K562 (cell line): ENCODE data around the gene FXYD4. TPM values are rescaled to one million over a fixed set of nuclear protein-coding genes. Genes with fewer than 3 reads are reported as not detected.

ENCODE experiments used
- BHLHE40 ChIP-seq: IDR thresholded peaks from 2 replicates; pipeline ENCODE4 v1.6.1; 2011; ENCODE audit warnings: low read length, improper control_type of control experiment
- CREB5 ChIP-seq: fragments of 250-450 bp; sonication (Bioruptor Pico); IDR thresholded peaks from 2 replicates; pipeline ENCODE4 v1.5.0; 2020; ENCODE audit warnings: mild to moderate bottlenecking
- HMG20A ChIP-seq: fragments of 450-650 bp; formaldehyde crosslinking; conservative IDR thresholded peaks from 2 replicates; pipeline ENCODE4 v1.4.0; 2020; ENCODE audit warnings: mild to moderate bottlenecking, mixed read lengths
- KLF10 ChIP-seq: fragments of 250-450 bp; sonication (Bioruptor Pico); IDR thresholded peaks from 2 replicates; pipeline ENCODE4 v1.6.1; 2021; ENCODE audit warnings: matching md5 sums
- MEF2A ChIP-seq: IDR thresholded peaks from 2 replicates; pipeline ENCODE4 v1.6.1; 2011; ENCODE audit warnings: low read depth, mild to moderate bottlenecking, low read length, moderate library complexity; ENCODE audit not compliant: control insufficient read depth
- NKRF ChIP-seq: fragments of 450-650 bp; IDR thresholded peaks from 2 replicates; pipeline ENCODE4 v1.6.1; 2016; ENCODE audit warnings: borderline replicate concordance
- PREB ChIP-seq: sonication (generic); formaldehyde crosslinking; IDR thresholded peaks from 2 replicates; pipeline ENCODE4 v1.8.1; 2023; ENCODE audit warnings: mild to moderate bottlenecking, missing genetic modification reagents
- RFX1 ChIP-seq: fragments of 450-650 bp; IDR thresholded peaks from 2 replicates; pipeline ENCODE4 v1.6.1; 2016; ENCODE audit warnings: mild to moderate bottlenecking, moderate library complexity
- RHOXF2B ChIP-seq: fragments of 250-450 bp; sonication (Bioruptor Pico); conservative IDR thresholded peaks from 2 replicates; pipeline ENCODE4 v1.5.1; 2021
- STAT6 ChIP-seq: sonication (generic); formaldehyde crosslinking; IDR thresholded peaks from 2 replicates; pipeline ENCODE4 v1.8.1; 2023; ENCODE audit warnings: mild to moderate bottlenecking, missing genetic modification reagents
- TEAD1 ChIP-seq, 2 experiments: fragments of 450-650 bp in 1 of 2; sonication (generic) in 1 of 2; formaldehyde crosslinking; IDR thresholded peaks; 2 replicates each; pipeline versions ENCODE4 v1.4.0 to v1.8.0; 2020 to 2022; ENCODE audit warnings: mild to moderate bottlenecking in 2 of 2, missing genetic modification reagents in 1 of 2
- ZBTB5 ChIP-seq: fragments of 450-650 bp; IDR thresholded peaks from 2 replicates; pipeline ENCODE4 v1.6.1; 2017; ENCODE audit warnings: antibody characterized with exemption
- ZNF444 ChIP-seq: fragments of 250-450 bp; sonication (Bioruptor Pico); IDR thresholded peaks from 2 replicates; pipeline ENCODE4 v1.4.0; 2020; ENCODE audit warnings: mild to moderate bottlenecking, moderate library complexity
- ZNF655 ChIP-seq: fragments of 250-450 bp; sonication (Bioruptor Pico); IDR thresholded peaks from 2 replicates; pipeline ENCODE4 v1.5.0; 2021
- ZNF699 ChIP-seq: fragments of 250-450 bp; sonication (Bioruptor Pico); IDR thresholded peaks from 2 replicates; pipeline ENCODE4 v1.8.0; 2021; ENCODE audit warnings: mild to moderate bottlenecking, moderate library complexity; ENCODE audit not compliant: insufficient replicate concordance
- polyA plus RNA-seq, 8 experiments: library from polyadenylated mRNA; depleted of rRNA in 4 of 8; stranded (reverse) in 5 of 8; unstranded in 3 of 8; fragments of >200 nt; fragmentation: Nextera tagmentation in 2 of 8; fragmentation: Illumina TruSeq in 1 of 8; extraction: Ambion mirVana in 2 of 8; extraction: Trizol in 1 of 8; gene quantifications; 2 replicates each; pipeline versions ENCODE4 v1.2.1 to v1.2.3, GENCODE V29; 2011 to 2014; ENCODE audit warnings: inconsistent platforms in 1 of 8, missing spikeins in 1 of 8
- total RNA-seq, 7 experiments: library from RNA; depleted of rRNA in 6 of 7; stranded (reverse); fragments of >200 nt in 6 of 7; fragmentation: Illumina TruSeq in 2 of 7; extraction: Trizol in 2 of 7; gene quantifications; 2 replicates each; pipeline versions ENCODE4 v1.2.1 to v1.2.3, GENCODE V29; 2011 to 2021; ENCODE audit warnings: low replicate concordance in 1 of 7

Gene FXYD4
- total and polyA plus RNA-seq, 9 of the 15 experiments (the other 6 are each of a cell fraction or from before 2014, with no cell fraction given) = not detected

- TF ChIP-seq NKRF = peak; percentile 33
- TF ChIP-seq KLF10 (CRISPR knock-in tag) = no peak
- peak; percentile 85; the same call in 1 of the 2 replicates for TF ChIP-seq CREB5 (CRISPR knock-in tag)
- peak; percentile 67 for TF ChIP-seq RFX1
- TF ChIP-seq TEAD1 (CRISPR knock-in tag; IDR thresholded peaks at IDR 0.05) = peak in 1 of 2 experiments; percentile 82; a peak in 1 of 4 replicates
- peak; percentile 79 for TF ChIP-seq MEF2A
- peak; percentile 83 for TF ChIP-seq HMG20A
- TF ChIP-seq PREB (CRISPR knock-in tag) = 0 out of 2 replicates have a peak, but pooled peaks have one; percentile 82
- TF ChIP-seq ZNF699 (CRISPR knock-in tag) = no peak
- no peak for TF ChIP-seq ZNF655 (CRISPR knock-in tag)
- 0 out of 2 replicates have a peak, but pooled peaks have one; percentile 30 for TF ChIP-seq STAT6 (CRISPR knock-in tag)
- TF ChIP-seq RHOXF2B (CRISPR knock-in tag) = peak; percentile 84; the same call in 1 of the 2 replicates
- peak; percentile 67; the same call in 1 of the 2 replicates for TF ChIP-seq ZNF444 (CRISPR knock-in tag)
- 0 out of 2 replicates have a peak, but pooled peaks have one; percentile 13 for TF ChIP-seq ZBTB5
- TF ChIP-seq BHLHE40 = peak; percentile 67
These were observed 46.7 kb downstream of the FXYD4 start (continued) for GRCh38 chr10:43417950-43418768.
